Activated CD4-positive, alpha-beta T cell treated with anti-CD3 and anti-CD28 coated beads for 36 hours (primary cell): ENCODE measurements around the gene AP2B1. TPM values are rescaled to one million over a fixed set of nuclear protein-coding genes. Genes with fewer than 3 reads are reported as not detected.

ENCODE experiments used
- ATAC-seq: fragments of 200-7000 bp; cut with Tn5 transposase; one replicate; pipeline ENCODE4 v1.10.0; 2021; ENCODE audit warnings: mild to moderate bottlenecking, moderate library complexity
- CTCF ChIA-PET: fragments of 350-600 bp; sonication (Branson Sonifier 250); formaldehyde crosslinking; loops from one replicate; lab custom pipeline; 2021; ENCODE audit warnings: antibody characterized with exemption; lab: Charles Lee
- POLR2A ChIA-PET: fragments of 350-600 bp; sonication (Branson Sonifier 250); formaldehyde crosslinking; loops from one replicate; lab custom pipeline; 2021; ENCODE audit warnings: antibody characterized with exemption, inconsistent platforms; lab: Charles Lee
- DNase-seq: peaks from one replicate; pipeline ENCODE4 v3.0.0-alpha.2; 2020
- H3K27ac Mint-ChIP-seq: one replicate; pipeline ENCODE4 v1.8.0; 2021; ENCODE audit warnings: mixed read lengths
- H3K27me3 Mint-ChIP-seq: one replicate; pipeline ENCODE4 v1.8.0; 2021; ENCODE audit warnings: mixed read lengths
- H3K36me3 Mint-ChIP-seq: one replicate; pipeline ENCODE4 v1.8.0; 2021; ENCODE audit warnings: low read depth, mixed read lengths
- H3K4me1 Mint-ChIP-seq: one replicate; pipeline ENCODE4 v1.8.0; 2021; ENCODE audit warnings: mixed read lengths
- H3K4me3 Mint-ChIP-seq: one replicate; pipeline ENCODE4 v1.8.0; 2021; ENCODE audit warnings: mild to moderate bottlenecking, moderate library complexity, mixed read lengths
- H3K9me3 Mint-ChIP-seq: one replicate; pipeline ENCODE4 v1.8.0; 2021; ENCODE audit warnings: low read depth, mixed read lengths
- intact Hi-C, 2 experiments: fragments of 100-400 bp; cut with DNase I in 1 of 2; cut with micrococcal nuclease in 1 of 2; formaldehyde crosslinking; loops; one replicate each; pipeline versions ENCODE4 v1.14.2 to v1.15.1; 2022 to 2024; cut with DNase I, micrococcal nuclease
- total RNA-seq, 2 experiments: library from RNA; stranded (reverse); gene quantifications; one replicate each; pipeline ENCODE4 v1.2.3, GENCODE V29; 2021

Gene AP2B1
- total RNA-seq, 2 experiments from 2014 or later = 166 to 184 TPM

DNA sequence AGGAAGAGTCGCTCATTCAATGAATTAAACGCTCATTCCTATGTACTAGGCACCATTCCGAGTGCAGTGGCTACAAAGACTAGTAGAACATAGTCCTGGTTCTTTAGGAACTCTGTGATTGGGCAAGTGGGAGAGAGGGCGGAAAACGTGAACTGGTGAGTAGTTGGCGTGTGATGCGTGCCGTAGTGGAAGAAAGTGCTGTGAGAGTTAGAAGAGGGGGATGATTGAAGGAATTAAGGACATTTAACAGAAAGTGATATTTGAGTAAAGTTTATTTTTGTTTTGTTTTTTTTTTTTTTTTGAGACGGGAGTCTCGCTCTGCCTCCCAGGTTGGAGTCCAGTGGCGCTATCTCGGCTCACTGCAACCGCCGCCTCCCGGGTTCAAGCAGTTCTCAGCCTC is 18.6 kb upstream of the AP2B1 start:
- POLR2A ChIA-PET = interaction anchor here (0.7 to 2.2 kb wide), 2 partner anchors 10 to 115 kb away, joined by 4 to 9 read pairs; partner anchors contain the start of gene PEX12

DNA sequence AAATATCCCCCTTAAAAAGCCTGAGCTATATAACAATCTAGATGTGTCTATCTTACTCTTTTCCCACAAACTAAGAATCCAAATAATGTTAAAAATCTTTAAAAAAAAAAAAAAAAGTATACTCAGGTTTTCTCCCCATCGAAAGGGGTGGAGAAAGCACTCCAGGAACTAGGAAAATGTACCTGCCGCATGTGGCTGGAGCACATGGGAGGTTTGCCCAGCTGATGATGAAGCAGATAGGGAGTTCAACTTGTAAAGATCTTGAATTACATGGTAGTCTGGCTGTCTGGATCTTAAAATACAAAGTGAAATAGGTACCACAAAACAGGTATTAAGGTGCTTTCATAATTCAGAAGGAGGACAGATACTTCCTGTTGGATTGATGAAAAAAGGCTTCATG is 17.7 kb upstream of the AP2B1 start:
- peak overlapping the region; percentile 23 for H3K27ac Mint-ChIP-seq
- DNase-seq = no peak
- no peaks in the 10 kb centered on the region for H3K9me3 Mint-ChIP-seq
- H3K27me3 Mint-ChIP-seq = no peaks in the 10 kb centered on the region
- no peak for ATAC-seq
- H3K36me3 Mint-ChIP-seq = peaks cover 21% of the 10 kb centered on the region
- CTCF ChIA-PET = interaction anchor here (0.8 to 2.2 kb wide), 3 partner anchors 10 to 217 kb away, joined by 3 to 6 read pairs (median 3); no protein-coding TSS in a partner anchor
- peak overlapping the region; percentile 95 for H3K4me3 Mint-ChIP-seq
- H3K4me1 Mint-ChIP-seq = peaks cover 25% of the 10 kb centered on the region
- intact Hi-C loops = loop anchor here in 1 of 2 experiments (5.0 kb wide), 1 partner anchor 607 kb away; the partner anchor contains the start of genes CCT6B and ZNF830
- POLR2A ChIA-PET = interaction anchor here (0.7 to 2.2 kb wide), 2 partner anchors 9 to 116 kb away, joined by 4 to 9 read pairs; partner anchors contain the start of gene PEX12

More for the DNA sequence above, 18.6 kb upstream of the AP2B1 start:
- CTCF ChIA-PET = interaction anchor here (0.6 to 2.2 kb wide), 5 partner anchors 9 to 241 kb away, joined by 3 to 6 read pairs (median 4); no protein-coding TSS in a partner anchor
- intact Hi-C loops = loop anchor here (1.0 to 5.0 kb wide), 4 partner anchors 10 to 606 kb away; partner anchors contain the start of genes AP2B1 (in 2 of the 2), PEX12 (in 2 of the 2), CCT6B (in 1 of the 2) and ZNF830 (in 1 of the 2)
- ATAC-seq (peak; percentile 58), DNase-seq (peak; percentile 75)
- H3K36me3 Mint-ChIP-seq = peaks cover 20% of the 10 kb centered on the region
- H3K4me3 Mint-ChIP-seq = peak overlapping the region; percentile 95
- H3K4me1 Mint-ChIP-seq = peaks cover 25% of the 10 kb centered on the region
- no peaks in the 10 kb centered on the region for H3K27me3 Mint-ChIP-seq
- no peaks in the 10 kb centered on the region for H3K9me3 Mint-ChIP-seq
- peak overlapping the region; percentile 86 for H3K27ac Mint-ChIP-seq

DNA sequence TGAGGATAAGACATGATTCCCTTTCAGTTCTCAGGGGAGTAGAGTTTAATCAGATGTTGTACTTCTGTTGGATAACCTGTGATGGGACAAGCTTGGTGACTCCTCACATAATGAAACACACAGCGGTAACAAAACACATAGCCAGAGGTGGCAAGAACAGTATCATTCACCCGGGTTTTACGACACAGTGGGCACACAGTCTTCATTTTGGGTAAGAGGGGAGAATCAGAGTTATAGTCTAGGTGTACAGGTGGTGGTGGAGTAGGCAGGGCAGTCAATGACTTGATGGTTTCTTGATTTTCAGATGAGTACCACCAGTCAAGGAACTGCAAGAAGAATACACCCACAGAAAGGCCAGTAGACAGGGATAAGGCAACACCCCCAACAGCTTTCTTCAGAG is 11.4 kb upstream of the AP2B1 start:
- H3K4me1 Mint-ChIP-seq = peaks cover 27% of the 10 kb centered on the region
- H3K36me3 Mint-ChIP-seq = peaks cover 17% of the 10 kb centered on the region
- DNase-seq (no peak), ATAC-seq (no peak)
- CTCF ChIA-PET = interaction anchor here (0.7 to 1.5 kb wide), 2 partner anchors 22 to 334 kb away, joined by 3 to 5 read pairs; no protein-coding TSS in a partner anchor
- H3K4me3 Mint-ChIP-seq = no peak overlapping the region
- intact Hi-C loops = loop anchor here (5.0 kb wide), 2 partner anchors 333 to 488 kb away; partner anchors contain the start of gene SLFN5 (in 1 of the 2)
- POLR2A ChIA-PET = interaction anchor here (0.7 kb wide), 1 partner anchor 913 kb away, joined by 6 read pairs; no protein-coding TSS in a partner anchor
- H3K27me3 Mint-ChIP-seq = no peaks in the 10 kb centered on the region
- no peaks in the 10 kb centered on the region for H3K9me3 Mint-ChIP-seq
- peak overlapping the region; percentile 29 for H3K27ac Mint-ChIP-seq

DNA sequence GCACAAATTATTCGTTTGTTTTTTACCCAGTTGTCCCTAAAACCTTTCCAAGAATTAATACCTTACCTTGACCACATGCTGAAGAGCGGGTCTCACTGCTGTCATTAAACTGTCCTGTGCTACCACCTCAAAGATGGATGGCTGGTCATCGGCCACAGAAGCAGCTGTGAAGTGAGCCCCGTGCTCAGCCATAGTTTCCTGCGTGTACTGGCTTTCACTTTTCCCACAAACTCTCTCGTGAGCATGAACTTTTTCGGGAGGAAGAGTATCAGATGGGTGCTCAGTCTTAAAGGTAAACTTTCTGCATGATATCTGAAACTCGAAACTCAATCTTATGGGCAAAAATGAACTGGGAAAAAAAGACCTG is 9.3 kb upstream of the AP2B1 start:
- Mint-ChIP-seq H3K27ac (peak overlapping the region; percentile 98), H3K36me3 (peaks cover 8% of the 10 kb centered on the region), H3K27me3 (no peaks in the 10 kb centered on the region), H3K4me3 (peak overlapping the region; percentile 96), H3K4me1 (peaks cover 23% of the 10 kb centered on the region), H3K9me3 (no peaks in the 10 kb centered on the region)
- intact Hi-C loops = loop anchor here (1.0 to 5.0 kb wide), 8 partner anchors 9 to 491 kb away; partner anchors contain the start of genes AP2B1 (in 2 of the 2), NLE1 (in 1 of the 2), SLFN5 (in 1 of the 2) and TAF15 (in 1 of the 2)
- DNase-seq (no peak), ATAC-seq (no peak)
- ChIA-PET POLR2A (interaction anchor here (0.6 to 1.8 kb wide), 6 partner anchors 9 to 41 kb away, joined by 3 to 10 read pairs (median 6); partner anchors contain the start of gene AP2B1), CTCF (interaction anchor here (1.2 to 1.8 kb wide), 7 partner anchors 9 to 265 kb away, joined by 3 to 6 read pairs (median 4); partner anchors contain the start of gene AP2B1)

DNA sequence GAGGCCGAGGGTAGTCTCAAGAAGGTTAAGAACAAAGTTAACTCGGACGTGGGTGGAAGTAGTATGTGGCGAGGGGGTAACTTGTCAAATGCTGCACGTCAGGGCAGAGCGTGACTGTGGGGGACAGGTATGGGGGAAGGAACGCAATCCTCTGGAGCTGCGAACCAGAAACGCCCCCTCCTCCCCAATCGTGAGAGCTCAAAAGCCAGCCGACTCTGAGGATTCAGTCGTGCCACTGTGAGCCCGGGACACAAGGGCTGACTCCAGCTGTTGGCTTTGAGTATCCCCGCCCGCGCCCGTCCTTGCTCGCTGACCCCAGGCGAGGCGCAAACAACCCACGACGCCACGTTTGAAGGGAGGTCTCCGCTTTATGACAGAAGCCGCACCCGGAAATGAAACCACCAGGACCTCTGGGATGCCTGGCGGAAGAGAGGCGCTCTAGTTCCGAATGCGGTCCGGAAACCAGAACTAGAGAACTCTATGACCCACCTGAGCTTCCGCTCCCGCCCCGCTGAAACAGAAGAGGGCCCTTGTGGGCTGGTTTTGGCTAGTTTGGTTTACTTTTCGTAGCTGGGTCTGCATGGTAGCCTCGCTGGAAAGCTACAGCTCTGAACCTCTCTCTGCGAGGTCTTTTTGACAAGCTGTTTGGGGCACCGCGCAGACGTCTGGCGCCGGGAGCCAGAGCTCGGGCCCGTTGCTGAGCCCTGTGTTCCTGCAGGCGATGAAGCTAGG is 8.8 kb upstream of the AP2B1 start, which contains the start of gene PEX12:
PEX12 (minus strand) TSS at position 375 of the 732 bp plus-strand sequence. CDS start 550 bp downstream, outside the sequence.
- Mint-ChIP-seq H3K4me1 (peaks cover 23% of the 10 kb centered on the region), H3K27ac (peak within 1 kb of the TSS; percentile 98), H3K27me3 (no peaks in the 10 kb centered on the region), H3K4me3 (peak within 1 kb of the TSS; percentile 96), H3K9me3 (no peaks in the 10 kb centered on the region), H3K36me3 (peaks cover 8% of the 10 kb centered on the region)
- intact Hi-C loops = loop anchor here (1.0 to 5.0 kb wide), 8 partner anchors 9 to 491 kb away; partner anchors contain the start of genes AP2B1 (in 2 of the 2), NLE1 (in 1 of the 2), SLFN5 (in 1 of the 2) and TAF15 (in 1 of the 2)
- ChIA-PET CTCF (interaction anchor here (0.7 to 1.8 kb wide), 12 partner anchors 8 to 266 kb away, joined by 3 to 9 read pairs (median 4); partner anchors contain the start of genes AP2B1 and SLFN12L), POLR2A (interaction anchor here (0.5 to 1.8 kb wide), 7 partner anchors 8 to 205 kb away, joined by 3 to 10 read pairs (median 3); partner anchors contain the start of genes AP2B1 and SLFN11)
- DNase-seq (peak; percentile 92), ATAC-seq (peak; percentile 93)

DNA sequence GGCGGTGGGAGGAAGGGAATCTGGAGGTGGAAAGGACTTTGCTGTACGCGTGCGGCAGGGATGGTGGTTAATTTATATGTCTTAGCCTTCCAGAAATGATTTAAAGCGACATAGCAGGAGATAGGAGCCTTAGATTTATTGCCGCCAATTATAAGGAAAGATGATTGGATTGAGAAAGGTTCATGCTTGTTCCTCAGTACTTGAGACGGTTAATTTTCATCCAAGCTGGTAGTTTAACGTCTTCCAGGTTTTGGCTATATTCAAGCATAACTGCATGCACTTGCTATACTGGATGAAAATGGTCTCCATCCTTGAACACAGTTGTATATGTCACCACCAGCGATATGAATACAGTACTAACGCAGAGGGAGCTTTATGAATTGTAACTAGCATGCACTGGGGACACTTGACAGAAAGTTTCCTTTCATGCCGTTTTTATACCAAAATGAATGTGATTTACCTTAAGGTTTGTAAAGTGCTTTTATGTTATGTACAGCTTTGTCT is 8.1 kb upstream of the AP2B1 start:
- no peaks in the 10 kb centered on the region for H3K9me3 Mint-ChIP-seq
- peaks cover 7% of the 10 kb centered on the region for H3K36me3 Mint-ChIP-seq
- H3K27me3 Mint-ChIP-seq = no peaks in the 10 kb centered on the region
- intact Hi-C loops = loop anchor here (1.0 to 5.0 kb wide), 8 partner anchors 8 to 492 kb away; partner anchors contain the start of genes AP2B1 (in 2 of the 2), NLE1 (in 1 of the 2), SLFN5 (in 1 of the 2) and TAF15 (in 1 of the 2)
- H3K4me1 Mint-ChIP-seq = peaks cover 23% of the 10 kb centered on the region
- H3K27ac Mint-ChIP-seq = peak overlapping the region; percentile 98
- peak overlapping the region; percentile 96 for H3K4me3 Mint-ChIP-seq
- peak; percentile 68 for ATAC-seq
- DNase-seq = no peak
- CTCF ChIA-PET = interaction anchor here (0.5 to 1.8 kb wide), 12 partner anchors 8 to 365 kb away, joined by 3 to 9 read pairs (median 4); partner anchors contain the start of genes AP2B1 and SLFN12L
- POLR2A ChIA-PET = interaction anchor here (0.9 to 1.8 kb wide), 6 partner anchors 8 to 205 kb away, joined by 3 to 10 read pairs (median 6); partner anchors contain the start of genes AP2B1 and SLFN11

DNA sequence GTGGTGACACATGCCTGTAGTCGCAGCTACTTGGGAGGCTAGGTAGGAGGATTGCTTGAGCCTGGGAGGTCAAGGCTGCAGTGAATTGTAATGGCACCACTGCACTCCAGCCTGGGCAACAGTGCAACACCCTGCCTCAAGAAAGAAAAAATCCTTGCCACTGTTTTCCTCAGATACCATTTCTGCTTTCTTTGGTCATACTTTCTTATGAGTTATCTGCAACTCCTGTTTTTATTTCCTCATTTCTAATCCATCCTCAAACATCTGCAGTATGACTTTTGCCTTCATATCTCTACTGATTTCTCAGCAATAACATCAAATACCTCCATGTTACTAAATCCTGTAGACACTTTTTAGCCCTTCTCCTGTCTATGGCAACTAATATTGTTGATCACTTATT is 3.1 kb upstream of the AP2B1 start:
- DNase-seq (no peak), ATAC-seq (no peak)
- Mint-ChIP-seq H3K4me1 (peaks cover 20% of the 10 kb centered on the region), H3K36me3 (peaks cover 6% of the 10 kb centered on the region), H3K9me3 (no peaks in the 10 kb centered on the region), H3K4me3 (no peak overlapping the region), H3K27ac (no peak overlapping the region), H3K27me3 (no peaks in the 10 kb centered on the region)
- intact Hi-C loops = no loop called here
- ChIA-PET CTCF (no interaction called here), POLR2A (no interaction called here)

DNA sequence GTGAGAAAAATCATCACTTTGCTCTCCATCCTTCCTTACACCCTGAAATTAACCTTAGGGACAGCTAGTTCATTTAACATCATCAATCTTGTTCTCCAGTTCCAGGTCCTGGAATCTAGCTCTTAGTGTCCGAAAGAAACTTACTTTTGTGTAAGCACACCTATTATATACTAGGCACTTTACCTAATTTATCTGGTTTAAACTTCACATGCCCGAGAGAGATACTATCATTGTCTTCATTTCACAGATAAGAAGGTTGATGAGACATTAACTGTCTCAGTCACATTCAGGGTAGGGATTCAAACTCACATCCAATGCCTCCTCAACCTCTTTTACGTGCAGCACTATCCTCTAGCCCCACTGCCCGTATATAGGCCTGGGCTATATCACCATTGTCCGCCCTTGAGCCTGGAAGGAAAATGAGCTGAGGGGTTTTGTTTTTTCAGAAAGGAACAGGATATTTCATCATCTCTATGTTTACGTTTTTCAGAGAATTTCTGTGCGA is 501 bp upstream of the AP2B1 start:
- intact Hi-C loops = loop anchor here (1.0 to 5.0 kb wide), 16 partner anchors 8 to 958 kb away; partner anchors contain the start of genes PEX12 (in 2 of the 2), CCT6B (in 1 of the 2), GGNBP2 (in 1 of the 2) and LIG3 (in 1 of the 2)
- DNase-seq (no peak), ATAC-seq (peak; percentile 8)
- Mint-ChIP-seq H3K36me3 (peaks cover 10% of the 10 kb centered on the region), H3K4me1 (peaks cover 25% of the 10 kb centered on the region), H3K27ac (peak overlapping the region; percentile 98), H3K9me3 (no peaks in the 10 kb centered on the region), H3K4me3 (peak overlapping the region; percentile 98), H3K27me3 (no peaks in the 10 kb centered on the region)
- ChIA-PET CTCF (interaction anchor here (1.1 to 1.5 kb wide), 5 partner anchors 8 to 222 kb away, joined by 3 to 5 read pairs (median 4); partner anchors contain the start of genes PEX12 and SLFN12L), POLR2A (interaction anchor here (1.4 kb wide), 1 partner anchor 8 kb away, joined by 10 read pairs; the partner anchor contains the start of gene PEX12)

DNA sequence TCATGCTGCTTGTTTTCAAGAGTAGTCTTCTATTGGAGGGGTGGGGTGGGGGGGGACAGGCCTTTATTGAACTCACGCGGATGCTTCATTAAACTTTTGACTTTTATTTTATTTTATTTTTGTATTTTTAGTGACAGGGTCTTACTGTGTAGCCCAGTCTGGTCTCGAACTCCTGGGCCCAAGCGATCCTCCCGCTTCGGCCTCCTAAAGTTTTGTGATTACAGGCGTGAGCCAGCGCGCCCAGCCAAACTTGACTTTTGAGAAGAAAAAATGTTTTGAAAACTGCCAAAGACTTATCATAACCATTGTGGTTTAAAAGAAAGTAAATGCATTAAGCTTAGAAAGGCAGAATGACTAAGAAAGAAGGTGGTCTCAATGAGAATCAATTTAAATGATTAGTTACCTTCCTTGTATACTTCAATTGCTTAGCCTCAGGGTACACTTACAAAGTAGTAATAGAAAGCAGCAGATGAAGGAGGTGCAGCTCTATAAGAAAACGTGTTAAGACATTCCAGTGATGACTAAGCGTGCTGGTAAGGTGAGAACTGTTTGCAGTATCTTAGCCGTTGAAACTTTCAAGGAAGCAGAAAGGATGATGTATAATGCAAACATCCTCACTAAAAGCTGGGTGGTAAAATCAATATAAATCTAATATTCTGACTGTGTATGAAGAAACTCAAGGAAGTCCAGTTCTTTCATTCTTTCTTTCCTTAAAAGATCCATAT is 1.2 kb downstream of the AP2B1 start:
- peak overlapping the region; percentile 98 for H3K27ac Mint-ChIP-seq
- intact Hi-C loops = loop anchor here in 1 of 2 experiments (5.0 kb wide), 1 partner anchor 376 kb away; no protein-coding TSS in a partner anchor
- H3K4me1 Mint-ChIP-seq = peaks cover 25% of the 10 kb centered on the region
- no peaks in the 10 kb centered on the region for H3K9me3 Mint-ChIP-seq
- ChIA-PET POLR2A (interaction anchor here (0.9 to 1.9 kb wide), 3 partner anchors 10 to 220 kb away, joined by 3 to 10 read pairs (median 4); partner anchors contain the start of genes PEX12 and TAF15), CTCF (interaction anchor here (0.6 to 2.2 kb wide), 9 partner anchors 9 to 260 kb away, joined by 3 to 9 read pairs (median 4); partner anchors contain the start of genes PEX12 and SLFN11)
- H3K4me3 Mint-ChIP-seq = peak overlapping the region; percentile 98
- DNase-seq (peak; percentile 32), ATAC-seq (peak; percentile 67)
- H3K36me3 Mint-ChIP-seq = peaks cover 11% of the 10 kb centered on the region
- no peaks in the 10 kb centered on the region for H3K27me3 Mint-ChIP-seq
